HG02981 (cell line): ENCODE measurements around the gene CHRNB4.
"Not testable (repeated sequence)": the region's sequence is repeated elsewhere in the genome, so short reads cannot be mapped to it uniquely, and the experiment has no call there.

Experiments
- ATAC-seq: cut with Tn5 transposase; IDR thresholded peaks from one replicate; pipeline ENCODE4 v1.9.1; 2021; ENCODE audit warnings: mild to moderate bottlenecking, moderate library complexity; ENCODE audit not compliant: unreplicated experiment

The CHRNB4 gene, protein sequence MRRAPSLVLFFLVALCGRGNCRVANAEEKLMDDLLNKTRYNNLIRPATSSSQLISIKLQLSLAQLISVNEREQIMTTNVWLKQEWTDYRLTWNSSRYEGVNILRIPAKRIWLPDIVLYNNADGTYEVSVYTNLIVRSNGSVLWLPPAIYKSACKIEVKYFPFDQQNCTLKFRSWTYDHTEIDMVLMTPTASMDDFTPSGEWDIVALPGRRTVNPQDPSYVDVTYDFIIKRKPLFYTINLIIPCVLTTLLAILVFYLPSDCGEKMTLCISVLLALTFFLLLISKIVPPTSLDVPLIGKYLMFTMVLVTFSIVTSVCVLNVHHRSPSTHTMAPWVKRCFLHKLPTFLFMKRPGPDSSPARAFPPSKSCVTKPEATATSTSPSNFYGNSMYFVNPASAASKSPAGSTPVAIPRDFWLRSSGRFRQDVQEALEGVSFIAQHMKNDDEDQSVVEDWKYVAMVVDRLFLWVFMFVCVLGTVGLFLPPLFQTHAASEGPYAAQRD

DNA sequence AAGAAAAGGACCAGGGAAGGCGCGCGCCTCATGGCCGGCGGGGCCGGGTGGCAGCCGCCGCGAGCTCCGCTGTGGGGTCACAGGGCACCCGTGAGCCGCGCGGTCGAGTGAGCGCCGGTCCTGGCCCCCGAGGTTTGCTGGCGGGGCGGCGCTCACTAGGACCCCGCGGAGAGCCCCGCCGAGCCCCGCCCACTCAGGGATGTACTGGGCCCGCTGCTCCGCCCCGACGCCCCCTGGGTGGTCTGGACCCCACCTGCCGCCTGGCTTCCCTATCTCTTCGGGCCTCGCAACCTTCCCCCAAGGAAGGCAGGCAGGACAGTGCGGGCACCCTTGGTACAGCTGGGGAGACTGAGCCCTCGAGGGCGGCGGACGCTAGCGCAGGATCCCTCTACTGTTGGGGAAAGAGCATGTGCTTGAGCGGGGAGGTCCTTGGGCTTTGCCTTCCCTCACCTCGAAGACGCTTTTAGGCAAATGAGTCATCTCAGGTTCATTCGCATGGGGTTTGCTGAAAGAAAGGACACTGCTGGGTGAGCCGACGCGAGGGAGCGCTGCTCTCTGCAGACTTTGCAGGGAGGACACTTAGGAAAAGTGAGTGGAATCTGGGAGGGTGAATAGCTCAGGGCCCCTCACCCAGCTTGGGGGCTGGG, at the start of gene CHRNB4:
Gene CHRNB4 (minus strand): TSS at position 109 of the 647 bp plus-strand sequence. CDS start 77 bp downstream, at position 32.
- ATAC-seq: no peak

DNA sequence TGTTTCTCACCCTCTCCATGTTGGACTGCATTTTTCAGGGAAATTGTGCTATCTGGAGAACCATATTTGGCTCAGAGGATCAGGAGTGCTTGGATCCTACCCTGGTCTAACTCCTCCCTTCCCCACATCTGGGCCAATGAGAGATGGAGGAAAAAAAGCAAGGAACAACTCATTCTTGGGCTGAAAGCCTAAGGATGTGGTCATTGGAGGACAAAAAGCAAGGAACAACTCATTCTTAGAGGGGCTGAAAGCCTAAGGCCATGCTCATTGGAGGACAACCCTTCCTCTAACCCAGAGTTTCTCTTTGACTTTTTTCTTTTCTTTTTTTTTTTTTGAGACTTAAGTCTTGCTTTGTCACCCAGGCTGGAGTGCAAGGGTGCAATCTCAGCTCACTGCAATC, 48.6 kb upstream of the CHRNB4 start:
- no peak for ATAC-seq

DNA sequence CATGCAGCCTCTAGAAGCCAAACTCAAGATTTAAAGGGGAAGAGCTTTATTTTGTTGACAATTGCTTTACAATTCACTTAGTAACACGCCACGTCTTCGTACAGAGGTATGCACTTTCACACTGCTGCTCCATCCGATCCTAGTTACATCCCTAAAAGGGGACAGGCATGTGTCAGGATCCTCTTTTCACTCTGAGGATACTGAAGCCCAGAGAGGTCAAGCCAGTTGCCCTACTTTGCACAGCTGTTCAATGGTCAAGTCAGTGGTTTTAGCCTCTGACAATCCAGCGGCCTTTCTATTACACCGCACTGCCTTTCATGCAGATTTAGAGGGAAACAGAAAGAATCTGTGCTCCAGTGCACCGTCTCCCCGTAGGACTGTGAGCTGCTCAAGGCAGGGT, 44.9 kb upstream of the CHRNB4 start:
- no peak for ATAC-seq

DNA sequence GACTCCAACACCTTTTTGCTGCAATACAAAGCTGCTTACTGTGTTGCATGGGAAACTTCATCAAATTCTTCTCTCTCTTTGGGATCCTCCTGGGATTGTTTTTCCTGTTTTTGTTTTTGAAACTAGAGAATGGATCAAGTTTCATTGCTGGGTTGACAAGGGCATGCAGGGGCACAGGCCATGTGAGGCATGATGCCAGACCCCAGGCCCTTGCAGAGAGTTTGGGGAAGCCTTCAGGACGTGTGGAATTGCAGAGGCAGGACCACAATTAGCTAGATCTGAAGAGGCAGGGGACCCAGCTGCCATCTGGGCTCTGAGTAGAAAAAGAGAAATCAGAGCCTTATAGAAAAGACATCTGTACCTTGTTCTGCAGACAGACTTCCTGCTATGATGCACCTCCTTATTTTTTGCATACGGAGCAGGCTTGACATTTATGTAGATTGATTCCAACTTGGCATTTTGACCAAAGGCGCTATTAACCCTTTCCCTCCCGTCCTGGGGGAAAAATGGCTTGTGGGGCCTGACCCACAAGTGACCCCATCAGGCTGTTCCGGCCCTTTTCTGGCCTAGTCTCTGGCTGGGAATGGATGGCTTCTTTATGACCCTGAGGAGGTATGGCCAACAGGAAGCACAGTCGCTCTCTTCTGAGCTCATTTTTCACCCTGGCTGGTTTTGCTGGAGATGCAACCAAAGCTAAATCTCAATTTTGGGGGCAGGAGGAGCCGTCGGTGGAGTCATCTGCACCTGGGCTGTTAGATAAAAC, 44.3 kb upstream of the CHRNB4 start:
- no peak for ATAC-seq

DNA sequence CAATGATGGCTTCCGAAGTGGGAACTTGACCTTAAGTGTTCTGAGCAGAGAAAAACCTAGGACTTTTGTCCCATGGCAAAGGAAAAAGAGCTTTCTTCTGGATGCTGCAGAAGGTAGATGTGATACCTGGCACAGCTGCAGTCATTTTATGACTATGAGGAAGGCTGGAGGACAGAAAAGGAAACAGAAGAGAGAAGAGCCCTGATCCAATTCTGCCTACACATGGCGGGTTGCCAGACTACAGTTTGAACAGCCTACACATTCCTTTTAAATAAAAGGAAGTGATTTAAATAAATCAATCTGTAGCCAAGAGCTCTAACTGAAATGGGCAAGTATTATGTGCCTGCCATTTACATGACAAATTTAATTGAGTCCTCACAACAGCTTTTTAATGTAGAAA, 43.6 kb upstream of the CHRNB4 start:
- ATAC-seq: no peak

DNA sequence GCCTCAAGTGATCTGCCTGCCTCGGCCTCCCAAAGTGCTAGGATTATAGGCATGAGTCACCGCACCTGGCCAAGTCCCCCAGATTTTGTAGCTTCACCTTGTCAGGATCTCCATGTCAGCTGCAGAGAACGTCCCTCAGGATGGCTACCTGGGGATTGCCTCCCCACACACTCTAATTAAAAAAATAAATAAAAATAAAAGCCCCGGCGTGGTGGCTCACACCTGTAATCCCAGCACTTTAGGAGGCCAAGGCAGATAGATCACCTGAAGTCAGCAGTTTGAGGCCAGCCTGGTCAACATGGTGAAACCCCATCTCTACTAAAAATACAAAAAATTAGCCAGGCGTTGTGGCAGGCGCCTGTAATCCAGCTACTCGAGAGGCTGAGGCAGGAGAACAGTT, 42.6 kb upstream of the CHRNB4 start:
- ATAC-seq: not testable (repeated sequence)

DNA sequence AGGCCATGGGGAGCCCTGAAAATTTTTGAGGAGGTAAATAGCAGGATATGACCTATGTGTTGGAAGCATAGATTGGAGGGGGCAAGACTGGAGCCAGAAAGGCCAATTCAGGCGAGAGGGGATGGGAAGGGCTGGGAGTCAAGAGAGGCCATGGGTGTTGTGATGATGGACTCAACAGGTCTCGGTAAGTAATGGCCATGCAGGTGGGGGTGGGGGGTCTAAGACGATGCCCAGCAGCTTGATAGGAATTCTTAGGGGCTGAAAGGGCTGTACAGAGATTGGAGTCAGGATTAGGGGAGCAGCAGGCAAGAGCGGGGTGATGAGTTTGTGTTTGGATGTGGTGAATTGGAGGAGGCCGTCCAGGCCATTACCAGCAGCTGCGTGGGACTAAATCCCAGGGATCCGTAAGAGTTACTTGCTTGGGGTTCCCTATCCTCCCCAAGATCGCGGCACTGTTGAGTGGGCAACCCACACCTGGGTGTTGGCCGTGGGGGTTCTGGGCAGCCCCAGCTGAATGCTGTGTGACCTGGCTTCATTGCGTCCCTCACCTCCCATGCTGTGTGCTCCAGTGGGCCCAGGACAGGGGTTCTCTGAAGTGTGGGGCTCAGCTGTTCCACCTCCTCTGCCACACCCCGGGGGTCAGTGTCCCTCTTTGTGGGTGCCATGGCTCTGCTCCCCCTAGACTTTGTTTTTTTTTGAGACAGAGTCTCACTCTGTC, 41.8 kb upstream of the CHRNB4 start:
- no peak for ATAC-seq

DNA sequence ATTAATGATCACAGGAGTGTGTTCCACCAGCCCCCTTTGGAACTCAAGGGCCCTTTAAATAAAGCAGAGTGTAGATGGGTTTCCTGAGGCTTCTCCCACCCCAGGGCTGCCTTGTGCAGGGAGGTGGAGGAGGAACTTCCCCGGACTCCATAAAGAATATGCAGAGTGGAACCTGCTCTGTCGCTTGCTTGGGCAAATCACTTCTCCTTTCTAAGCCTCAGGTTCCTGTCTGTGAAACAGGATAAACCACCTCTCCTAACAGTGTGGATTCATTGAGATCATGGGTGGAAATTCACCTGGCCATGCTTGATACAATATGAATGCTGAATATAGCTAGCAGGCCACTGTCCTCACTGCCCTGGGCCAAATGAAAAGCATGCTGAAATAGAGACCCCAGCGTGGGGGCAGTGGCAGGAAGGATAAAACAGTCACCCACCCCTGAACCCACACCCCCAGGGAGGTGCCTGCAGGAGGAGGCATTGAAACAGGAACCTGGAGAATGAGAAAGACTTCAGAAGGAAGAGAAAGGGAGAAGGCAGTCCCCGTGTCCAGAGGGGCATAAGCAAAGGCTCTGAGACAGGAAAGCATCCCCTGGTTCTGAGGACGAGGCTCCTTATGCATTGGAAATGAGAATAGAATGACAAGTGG, 41.1 kb upstream of the CHRNB4 start:
- ATAC-seq: no peak

DNA sequence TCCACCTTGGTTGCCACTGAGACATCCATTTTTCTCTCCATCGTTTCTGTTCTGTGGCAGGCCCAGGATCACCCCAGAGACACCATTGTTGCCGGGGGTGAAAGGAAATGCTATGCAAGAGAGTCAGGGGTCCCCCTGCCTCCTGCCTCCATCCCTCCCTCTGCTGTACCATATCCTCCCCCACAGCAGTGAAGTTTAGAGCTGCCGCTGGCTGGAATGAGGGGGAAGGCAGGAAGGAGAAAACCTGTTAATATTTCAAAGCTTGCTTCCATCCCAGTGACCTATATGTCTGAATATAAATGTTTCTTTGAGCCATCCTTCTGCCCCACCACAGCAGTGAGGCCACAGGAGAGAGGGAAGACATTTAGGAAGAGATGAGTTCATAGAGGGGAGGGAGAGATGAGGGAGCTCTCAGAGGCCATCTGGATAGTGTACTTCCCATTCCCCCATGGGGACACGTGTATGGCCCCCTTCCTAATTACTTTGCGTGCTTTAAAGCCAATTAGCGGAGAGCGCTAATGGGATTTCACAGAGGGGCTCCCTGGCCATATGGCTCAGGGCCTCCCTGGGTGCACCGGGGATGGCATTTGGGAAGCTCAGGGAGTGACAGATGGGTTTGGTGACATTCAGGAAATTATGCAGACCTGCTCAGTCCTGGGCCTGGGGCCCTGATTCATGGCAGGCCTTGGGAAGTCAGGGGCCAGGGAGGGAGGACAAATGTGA, 40.4 kb upstream of the CHRNB4 start:
- ATAC-seq: no peak

DNA sequence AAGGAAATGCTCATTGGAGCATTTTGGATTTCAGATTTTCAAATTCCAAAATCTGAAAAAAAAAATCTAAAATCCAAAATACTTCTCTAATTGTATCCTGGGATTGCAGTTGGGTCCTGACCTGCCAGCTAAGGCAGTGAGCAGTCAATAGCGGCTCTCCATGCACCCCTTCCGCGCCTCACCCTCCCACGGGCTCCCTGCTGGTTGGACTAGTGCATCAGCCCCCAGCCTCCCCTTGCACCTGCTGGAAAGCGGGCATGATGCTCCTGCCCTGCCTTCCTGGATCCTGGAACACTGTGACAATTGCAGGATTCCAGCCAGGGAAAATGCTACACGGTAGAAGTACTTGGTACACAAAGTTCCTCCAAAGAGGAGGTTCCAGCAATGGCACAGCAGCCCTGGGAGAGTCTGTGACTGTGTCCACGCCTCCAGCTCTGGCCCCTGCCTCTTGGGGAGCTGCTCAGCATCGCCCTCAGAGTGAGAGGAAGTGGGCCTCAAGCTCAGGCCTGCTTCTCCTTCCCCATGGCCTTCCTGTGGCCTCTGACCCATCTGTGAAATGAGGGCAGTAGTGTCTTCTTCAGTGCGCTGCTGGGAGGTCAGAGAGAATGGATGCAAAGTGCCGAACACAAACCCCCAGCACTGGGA, 39.5 kb upstream of the CHRNB4 start:
- ATAC-seq: no peak

DNA sequence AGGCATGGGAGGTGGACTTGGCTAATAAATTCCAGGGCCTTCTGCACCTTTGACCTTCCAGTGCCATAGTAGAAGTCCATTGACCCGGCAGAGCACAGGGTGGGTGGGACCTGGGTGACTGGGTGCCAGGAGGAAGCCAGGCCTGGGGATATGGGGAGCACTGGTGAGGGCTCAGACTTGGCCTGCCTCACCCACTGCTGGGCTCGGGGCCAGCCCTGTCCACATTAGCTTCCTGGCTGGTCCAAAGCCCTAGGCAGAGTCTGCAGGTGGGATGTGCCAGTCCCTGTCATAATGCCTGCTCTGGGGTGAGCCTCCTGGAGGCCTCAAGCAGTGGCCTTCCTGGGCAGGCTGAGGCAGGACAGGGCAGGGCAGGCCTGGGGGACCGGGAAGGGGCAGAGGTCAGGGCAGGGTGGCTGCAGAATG, 38.1 kb upstream of the CHRNB4 start:
- no peak for ATAC-seq

DNA sequence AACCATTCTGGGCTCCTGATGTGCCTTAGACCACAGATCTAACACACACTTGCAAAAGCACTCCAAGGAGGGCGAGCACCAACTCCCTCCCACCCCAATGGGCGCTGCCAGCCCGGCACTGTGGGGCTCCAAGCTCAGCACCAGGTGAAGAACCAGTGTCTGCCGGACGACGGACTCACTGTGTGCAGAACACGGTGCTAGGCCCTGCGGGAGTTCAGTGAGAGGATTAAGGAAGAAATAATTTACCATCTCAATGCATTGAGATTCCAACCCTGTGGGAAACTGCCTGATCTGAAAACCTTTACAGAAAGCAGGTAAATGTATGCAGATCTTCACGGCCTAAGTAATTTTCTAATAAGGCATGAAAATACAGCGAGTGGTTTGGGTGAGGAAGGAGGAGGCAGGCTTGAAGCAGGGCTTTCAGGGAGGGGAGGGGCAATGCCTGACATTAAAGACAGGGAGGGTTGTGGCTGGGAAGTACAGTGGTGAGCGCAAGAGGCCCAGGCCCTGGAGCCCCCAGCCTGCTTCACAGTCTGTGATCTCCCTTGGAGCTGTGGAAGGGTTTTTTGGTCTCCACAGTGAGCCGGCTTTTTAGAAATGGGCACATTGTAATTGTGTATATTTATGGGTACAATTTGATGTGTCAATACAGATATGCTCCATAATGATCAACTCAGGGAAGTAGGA, 35.6 kb upstream of the CHRNB4 start:
- no peak for ATAC-seq

DNA sequence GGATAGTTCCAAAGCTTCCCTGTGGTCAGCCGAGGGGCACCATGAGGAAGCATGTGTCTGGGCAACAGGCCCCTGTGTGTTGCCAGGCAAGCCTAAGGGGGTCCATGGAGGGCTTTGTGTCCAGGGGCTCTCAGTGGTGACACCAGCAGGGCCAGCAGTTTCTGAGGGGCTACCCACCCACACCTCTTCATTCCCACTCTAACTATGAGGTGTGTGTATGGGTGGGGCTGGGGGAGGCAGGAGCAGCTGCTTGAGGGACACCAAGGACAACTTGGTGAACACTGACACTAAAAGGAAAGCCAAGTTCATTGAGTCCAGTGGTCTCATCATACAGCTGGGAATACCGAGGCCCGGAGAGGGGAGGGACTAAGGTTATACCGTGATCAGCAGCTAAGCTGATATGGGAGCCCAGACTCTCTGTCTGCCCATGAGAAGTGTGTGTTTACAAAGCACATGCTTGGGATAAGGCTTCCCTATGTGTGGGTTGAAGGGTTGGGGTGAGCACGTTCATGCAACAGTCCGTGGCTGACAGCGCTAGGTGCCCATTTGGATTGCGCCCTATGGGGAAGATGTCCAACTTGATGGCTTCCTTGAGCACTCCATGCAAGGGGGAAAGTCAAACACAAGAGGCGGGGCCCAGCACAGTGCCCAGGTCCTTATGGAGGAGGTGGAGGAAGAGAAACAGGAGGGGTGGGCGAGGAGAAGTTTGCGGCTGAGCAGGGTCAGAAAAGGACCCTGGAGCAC, 34.8 kb upstream of the CHRNB4 start:
- no peak for ATAC-seq

DNA sequence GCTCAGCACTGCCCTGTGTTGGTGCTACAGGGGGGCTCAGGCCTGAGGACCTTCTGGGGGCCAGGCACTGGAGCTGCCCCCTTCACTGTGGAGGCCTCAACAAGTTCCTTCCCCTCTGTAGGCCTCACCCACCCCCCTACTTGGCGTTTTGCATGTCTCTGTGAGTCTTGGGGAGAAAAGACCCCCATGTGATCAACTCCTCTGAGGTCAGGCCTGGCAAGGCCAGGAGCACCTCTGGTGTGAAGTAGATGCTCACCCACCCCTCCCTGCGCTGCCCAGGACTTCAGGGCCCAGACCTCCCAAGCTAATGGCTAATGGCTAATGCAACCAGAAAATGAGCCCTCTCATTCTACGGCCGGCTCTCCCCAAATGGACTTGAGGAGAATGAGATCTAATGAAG, 34.2 kb upstream of the CHRNB4 start:
- ATAC-seq: no peak

DNA sequence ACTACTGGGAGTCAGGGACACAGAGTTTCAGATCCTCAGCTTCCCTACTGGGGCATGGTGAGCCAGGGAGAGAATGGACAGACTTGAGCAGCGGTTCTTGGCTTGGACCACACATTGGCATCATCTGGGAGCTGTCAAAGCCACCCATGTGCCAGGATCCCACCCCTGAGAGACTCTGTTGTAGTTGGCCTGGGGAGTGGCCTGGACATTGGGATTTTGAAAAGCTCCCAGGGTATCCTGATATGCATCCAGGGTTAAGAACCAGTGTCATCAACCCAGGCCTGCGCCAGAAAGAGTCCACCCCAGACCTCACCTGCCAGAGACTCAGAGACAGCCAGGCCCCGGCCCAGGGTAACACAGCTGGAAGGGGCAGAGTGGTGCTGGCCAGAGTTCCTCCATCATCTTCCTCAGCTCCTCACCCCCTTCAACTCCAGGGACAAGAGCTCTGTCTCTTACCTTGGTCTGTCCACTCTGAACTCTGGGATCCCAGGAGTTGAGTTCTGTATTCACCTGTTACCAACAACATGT, 33.0 kb upstream of the CHRNB4 start:
- no peak for ATAC-seq

DNA sequence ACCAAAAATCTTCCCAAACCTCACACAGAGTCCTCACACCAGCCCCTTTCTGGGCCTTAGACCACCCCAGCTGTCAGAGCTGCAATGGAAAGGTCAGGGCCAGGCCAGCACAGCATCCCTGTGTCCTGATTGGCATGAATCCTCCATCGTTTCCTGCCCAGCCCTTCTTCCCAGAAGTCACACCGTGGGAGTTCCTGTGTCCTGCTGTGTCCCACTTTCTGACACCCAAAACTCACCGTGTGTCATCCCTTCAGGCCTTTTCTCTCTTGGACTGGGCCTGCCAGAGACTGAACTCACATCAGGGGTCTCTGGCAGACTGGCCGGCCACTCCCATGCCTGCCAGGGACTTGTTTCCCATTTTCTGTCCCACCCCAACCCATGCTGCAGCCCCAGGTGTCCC, 32.5 kb upstream of the CHRNB4 start:
- no peak for ATAC-seq

DNA sequence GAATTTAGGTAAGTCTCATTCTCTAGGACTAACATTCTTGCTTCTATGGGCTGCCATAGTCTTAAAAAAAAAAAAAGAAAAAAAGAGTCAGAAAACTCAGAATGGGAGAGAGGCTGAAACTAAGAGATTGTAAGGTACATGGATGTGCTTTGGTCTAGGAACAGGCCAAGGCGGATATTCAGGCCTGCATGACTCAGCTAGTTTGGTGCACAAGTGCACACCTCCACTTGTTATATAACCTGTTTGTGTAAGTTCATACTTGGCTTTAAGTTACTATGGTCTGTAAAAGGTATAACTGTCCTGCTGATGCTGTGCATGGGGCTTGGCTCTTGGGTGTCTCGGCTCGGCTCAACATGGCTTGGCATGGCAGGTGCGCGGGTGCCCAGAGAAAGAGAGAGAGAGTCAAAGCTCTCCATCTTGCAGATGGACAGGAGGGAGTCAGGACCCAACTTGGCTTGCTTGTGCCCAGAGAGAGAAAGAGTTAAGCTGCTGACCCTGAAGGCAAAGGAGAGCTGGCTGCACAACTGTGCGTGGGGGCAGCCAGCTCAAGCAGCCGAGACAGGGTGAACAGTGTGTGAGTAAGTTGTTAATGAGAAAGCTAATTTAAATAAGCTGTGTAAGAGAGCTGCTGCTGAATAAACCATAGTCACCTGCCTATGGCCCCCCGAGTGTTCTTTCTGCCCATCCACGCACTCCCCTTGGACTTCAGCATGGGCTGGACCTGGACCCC, 31.4 kb upstream of the CHRNB4 start:
- no peak for ATAC-seq
